ENCODE data around the gene TANC1. TPM values are rescaled to one million over a fixed set of nuclear protein-coding genes. Genes with fewer than 3 reads are reported as not detected.

TANC1 gene
- total RNA-seq, 1 donor from 2014 or later, result 56.9 TPM

DNA sequence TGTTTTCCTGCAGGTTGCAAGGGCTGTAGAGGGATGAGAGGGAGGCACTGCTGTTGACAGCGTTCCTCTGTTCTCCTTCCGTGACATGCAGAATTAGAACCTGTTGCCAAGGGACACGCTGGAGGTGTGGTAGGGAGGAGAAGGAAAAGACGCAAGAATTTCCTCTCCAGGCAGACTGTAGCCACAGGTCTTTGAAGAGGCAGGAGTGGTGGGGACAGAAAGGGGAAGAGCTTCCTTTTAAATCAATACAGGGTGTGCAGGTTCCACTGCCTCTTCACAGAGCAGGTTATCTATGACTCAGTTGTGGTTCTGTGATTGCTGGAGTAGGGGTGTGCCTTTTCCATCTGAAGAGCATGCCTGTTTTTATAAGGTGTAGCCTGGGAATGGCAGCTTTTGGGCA is 185.0 kb downstream of the TANC1 start:
- H3K36me3 Mint-ChIP-seq, result peaks cover 24% of the 10 kb centered on the region
- H3K4me3 Mint-ChIP-seq, result peak overlapping the region; percentile 69
- peaks cover 56% of the 10 kb centered on the region for H3K4me1 Mint-ChIP-seq (ENCODE audit: unreplicated experiment)
- no peaks in the 10 kb centered on the region for H3K9me3 Mint-ChIP-seq
- TF ChIP-seq, protein P1, sequence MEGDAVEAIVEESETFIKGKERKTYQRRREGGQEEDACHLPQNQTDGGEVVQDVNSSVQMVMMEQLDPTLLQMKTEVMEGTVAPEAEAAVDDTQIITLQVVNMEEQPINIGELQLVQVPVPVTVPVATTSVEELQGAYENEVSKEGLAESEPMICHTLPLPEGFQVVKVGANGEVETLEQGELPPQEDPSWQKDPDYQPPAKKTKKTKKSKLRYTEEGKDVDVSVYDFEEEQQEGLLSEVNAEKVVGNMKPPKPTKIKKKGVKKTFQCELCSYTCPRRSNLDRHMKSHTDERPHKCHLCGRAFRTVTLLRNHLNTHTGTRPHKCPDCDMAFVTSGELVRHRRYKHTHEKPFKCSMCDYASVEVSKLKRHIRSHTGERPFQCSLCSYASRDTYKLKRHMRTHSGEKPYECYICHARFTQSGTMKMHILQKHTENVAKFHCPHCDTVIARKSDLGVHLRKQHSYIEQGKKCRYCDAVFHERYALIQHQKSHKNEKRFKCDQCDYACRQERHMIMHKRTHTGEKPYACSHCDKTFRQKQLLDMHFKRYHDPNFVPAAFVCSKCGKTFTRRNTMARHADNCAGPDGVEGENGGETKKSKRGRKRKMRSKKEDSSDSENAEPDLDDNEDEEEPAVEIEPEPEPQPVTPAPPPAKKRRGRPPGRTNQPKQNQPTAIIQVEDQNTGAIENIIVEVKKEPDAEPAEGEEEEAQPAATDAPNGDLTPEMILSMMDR (conservative IDR thresholded peaks at IDR 0.05), result no peak
- no peak for DNase-seq (ENCODE audit: extremely low spot score, unreplicated experiment)
- H3K27me3 Mint-ChIP-seq, result no peaks in the 10 kb centered on the region
- no peak overlapping the region for H3K27ac Mint-ChIP-seq

DNA sequence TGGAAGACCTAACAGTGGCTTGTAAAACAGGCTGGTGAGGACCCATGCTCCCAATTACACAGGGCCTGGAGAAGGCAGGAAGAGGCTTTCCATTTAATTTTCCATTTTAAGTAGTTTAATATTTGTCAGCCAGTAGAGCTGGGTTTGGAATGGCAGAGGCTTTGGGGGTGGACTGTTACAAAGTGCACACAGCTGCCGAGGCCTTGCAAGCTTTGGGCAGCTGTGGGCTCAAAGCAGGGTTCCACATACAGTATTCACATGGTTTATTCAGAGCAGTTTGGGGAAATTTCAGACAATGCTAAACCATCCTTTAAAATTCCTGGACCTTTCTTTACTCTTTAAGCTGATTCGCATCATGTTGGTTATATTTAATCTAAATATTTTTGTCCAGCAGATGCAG is 185.5 kb downstream of the TANC1 start:
- TF ChIP-seq, protein P1 (conservative IDR thresholded peaks at IDR 0.05), result no peak
- peaks cover 25% of the 10 kb centered on the region for H3K36me3 Mint-ChIP-seq
- no peaks in the 10 kb centered on the region for H3K9me3 Mint-ChIP-seq
- no peak for DNase-seq (ENCODE audit: extremely low spot score, unreplicated experiment)
- peak overlapping the region; percentile 69 for H3K4me3 Mint-ChIP-seq
- H3K27ac Mint-ChIP-seq, result no peak overlapping the region
- H3K4me1 Mint-ChIP-seq (ENCODE audit: unreplicated experiment), result peaks cover 58% of the 10 kb centered on the region
- H3K27me3 Mint-ChIP-seq, result no peaks in the 10 kb centered on the region

DNA sequence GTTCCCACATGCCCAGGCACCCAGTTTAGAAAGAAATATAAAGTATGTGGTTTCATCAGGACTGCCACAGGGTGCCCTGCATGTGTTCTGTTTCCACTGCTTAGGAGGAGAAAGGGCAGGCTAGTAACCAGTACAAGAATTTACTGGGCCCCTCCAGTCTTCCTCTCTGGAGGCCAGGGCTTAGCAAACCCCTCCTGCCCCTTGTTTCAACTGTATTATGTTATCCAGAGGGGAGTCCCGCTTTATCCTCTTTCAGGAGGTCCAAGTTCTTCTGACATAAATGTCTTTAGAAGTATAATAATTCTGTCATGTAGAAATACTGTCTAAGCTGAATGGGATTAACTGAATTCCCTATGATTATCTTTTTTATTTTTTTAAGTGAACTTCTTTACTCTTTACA is 185.9 kb downstream of the TANC1 start:
- TF ChIP-seq, protein P1 (conservative IDR thresholded peaks at IDR 0.05), result no peak
- no peak for DNase-seq (ENCODE audit: extremely low spot score, unreplicated experiment)
- Mint-ChIP-seq H3K4me3 (peak overlapping the region; percentile 13), H3K9me3 (no peaks in the 10 kb centered on the region), H3K36me3 (peaks cover 25% of the 10 kb centered on the region), H3K4me1 (ENCODE audit: unreplicated experiment) (peaks cover 58% of the 10 kb centered on the region), H3K27ac (no peak overlapping the region), H3K27me3 (no peaks in the 10 kb centered on the region)

DNA sequence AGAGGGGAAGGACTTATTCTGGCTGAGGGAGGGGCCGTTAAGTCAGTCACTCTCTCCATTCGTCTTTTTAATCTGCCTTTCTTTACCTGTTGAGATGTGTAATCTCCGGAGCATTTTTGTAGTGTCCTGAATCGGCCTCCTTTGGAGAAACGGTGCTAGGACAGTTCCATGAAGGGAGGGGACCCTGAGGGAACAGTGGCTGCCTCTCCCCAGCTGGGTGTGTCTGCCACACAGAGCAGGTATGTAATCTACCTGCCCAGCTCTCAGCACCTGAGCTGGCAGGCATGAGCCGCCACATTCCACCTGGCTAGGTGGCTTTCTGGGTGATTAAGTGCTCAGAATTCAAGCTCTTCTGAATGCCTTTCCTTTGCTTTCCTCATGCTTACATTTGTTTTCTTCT is 186.9 kb downstream of the TANC1 start:
- Mint-ChIP-seq H3K4me3 (peak overlapping the region; percentile 76), H3K27me3 (no peaks in the 10 kb centered on the region), H3K9me3 (no peaks in the 10 kb centered on the region), H3K4me1 (ENCODE audit: unreplicated experiment) (peaks cover 58% of the 10 kb centered on the region), H3K36me3 (peaks cover 25% of the 10 kb centered on the region), H3K27ac (no peak overlapping the region)
- DNase-seq (ENCODE audit: extremely low spot score, unreplicated experiment), result no peak
- TF ChIP-seq, protein P1 (conservative IDR thresholded peaks at IDR 0.05), result no peak

DNA sequence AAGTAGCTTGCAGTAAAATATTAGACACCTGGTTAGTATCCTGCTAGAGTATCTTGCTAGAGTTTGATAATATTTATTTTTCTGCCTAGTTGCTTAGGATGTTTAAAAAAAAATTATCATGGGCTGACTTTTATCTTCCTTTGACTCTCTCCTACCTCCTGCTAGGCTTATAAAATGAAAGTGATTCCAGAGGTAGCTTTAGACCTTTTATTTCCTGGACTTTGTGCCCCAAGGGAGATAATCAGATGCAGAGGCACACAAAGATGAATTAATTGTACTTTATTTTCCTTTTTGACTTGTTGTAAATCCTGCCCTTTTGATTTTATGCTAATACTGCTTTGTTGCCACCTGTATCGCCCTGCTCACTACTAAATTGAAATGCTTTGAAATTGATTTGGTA is 187.4 kb downstream of the TANC1 start:
- no peak overlapping the region for H3K27ac Mint-ChIP-seq
- no peaks in the 10 kb centered on the region for H3K9me3 Mint-ChIP-seq
- peak overlapping the region; percentile 76 for H3K4me3 Mint-ChIP-seq
- peaks cover 25% of the 10 kb centered on the region for H3K36me3 Mint-ChIP-seq
- TF ChIP-seq, protein P1 (conservative IDR thresholded peaks at IDR 0.05), result no peak
- peaks cover 58% of the 10 kb centered on the region for H3K4me1 Mint-ChIP-seq (ENCODE audit: unreplicated experiment)
- no peaks in the 10 kb centered on the region for H3K27me3 Mint-ChIP-seq
- no peak for DNase-seq (ENCODE audit: extremely low spot score, unreplicated experiment)

DNA sequence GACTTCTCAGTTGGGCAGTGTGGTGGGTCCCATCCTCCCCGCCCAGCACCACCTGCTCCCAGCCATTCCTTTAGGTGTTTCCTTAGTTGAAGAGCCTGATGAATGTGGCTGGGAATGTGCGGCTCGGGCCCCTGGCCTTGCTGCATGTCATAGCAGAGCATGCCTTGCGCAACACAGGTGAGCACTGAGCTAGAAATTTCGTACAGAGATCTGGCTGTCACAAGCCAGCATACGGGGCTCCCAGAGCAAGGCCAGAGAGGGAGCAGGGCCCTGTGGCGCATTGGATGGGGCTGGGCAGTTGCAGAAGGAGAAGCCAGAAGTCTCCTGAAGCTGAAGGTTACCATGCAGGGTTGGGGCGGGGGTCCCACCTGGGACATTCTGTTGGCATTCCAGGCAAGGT is 188.4 kb downstream of the TANC1 start:
- peaks cover 29% of the 10 kb centered on the region for H3K36me3 Mint-ChIP-seq
- peak overlapping the region; percentile 50 for H3K4me3 Mint-ChIP-seq
- TF ChIP-seq, protein P1 (conservative IDR thresholded peaks at IDR 0.05), result no peak
- no peaks in the 10 kb centered on the region for H3K27me3 Mint-ChIP-seq
- no peak overlapping the region for H3K27ac Mint-ChIP-seq
- H3K9me3 Mint-ChIP-seq, result no peaks in the 10 kb centered on the region
- DNase-seq (ENCODE audit: extremely low spot score, unreplicated experiment), result no peak
- peaks cover 57% of the 10 kb centered on the region for H3K4me1 Mint-ChIP-seq (ENCODE audit: unreplicated experiment)
